HCT116 (cell line): Measurements from ENCODE around the gene MYO3B.

ENCODE experiments used
- POLR2A ChIP-seq: IDR thresholded peaks from 2 replicates; pipeline ENCODE4 v1.7.0; 2011; ENCODE audit warnings: borderline replicate concordance; ENCODE audit not compliant: insufficient read depth, insufficient read length; ENCODE audit errors: extremely low read depth
- TF ChIP-seq, protein P1 (sequence below), 3 experiments: fragments of 200-600 bp in 1 of 3; sonication (generic) in 1 of 3; IDR thresholded peaks in 2 of 3; conservative IDR thresholded peaks in 1 of 3; 2 replicates each; pipeline ENCODE4 v1.5.1; 2012 to 2017; ENCODE audit warnings: low read depth in 2 of 3, low read length in 2 of 3, antibody characterized with exemption in 1 of 3, borderline replicate concordance in 1 of 3, control low read depth in 1 of 3, mild to moderate bottlenecking in 1 of 3, mixed read lengths in 1 of 3, mixed run types in 1 of 3, moderate library complexity in 1 of 3; ENCODE audit not compliant: insufficient read depth in 1 of 3

GRCh38 chr2:170252414-170252813 lies 74.5 kb downstream of the MYO3B start:
- TF ChIP-seq, protein P1, sequence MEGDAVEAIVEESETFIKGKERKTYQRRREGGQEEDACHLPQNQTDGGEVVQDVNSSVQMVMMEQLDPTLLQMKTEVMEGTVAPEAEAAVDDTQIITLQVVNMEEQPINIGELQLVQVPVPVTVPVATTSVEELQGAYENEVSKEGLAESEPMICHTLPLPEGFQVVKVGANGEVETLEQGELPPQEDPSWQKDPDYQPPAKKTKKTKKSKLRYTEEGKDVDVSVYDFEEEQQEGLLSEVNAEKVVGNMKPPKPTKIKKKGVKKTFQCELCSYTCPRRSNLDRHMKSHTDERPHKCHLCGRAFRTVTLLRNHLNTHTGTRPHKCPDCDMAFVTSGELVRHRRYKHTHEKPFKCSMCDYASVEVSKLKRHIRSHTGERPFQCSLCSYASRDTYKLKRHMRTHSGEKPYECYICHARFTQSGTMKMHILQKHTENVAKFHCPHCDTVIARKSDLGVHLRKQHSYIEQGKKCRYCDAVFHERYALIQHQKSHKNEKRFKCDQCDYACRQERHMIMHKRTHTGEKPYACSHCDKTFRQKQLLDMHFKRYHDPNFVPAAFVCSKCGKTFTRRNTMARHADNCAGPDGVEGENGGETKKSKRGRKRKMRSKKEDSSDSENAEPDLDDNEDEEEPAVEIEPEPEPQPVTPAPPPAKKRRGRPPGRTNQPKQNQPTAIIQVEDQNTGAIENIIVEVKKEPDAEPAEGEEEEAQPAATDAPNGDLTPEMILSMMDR (IDR thresholded peaks at IDR 0.05 in 2 of 3, conservative IDR thresholded peaks at IDR 0.05 in 1 of 3; ENCODE audit: borderline replicate concordance in 1 of 3, insufficient read depth in 1 of 3, low read depth in 2 of 3, low read length in 2 of 3) = no peak
- no peak for TF ChIP-seq POLR2A
